Left lung (tissue), 10 donors: ENCODE measurements around the gene CLASP1. TPM values are rescaled to one million over a fixed set of nuclear protein-coding genes. Genes with fewer than 3 reads are reported as not detected.

ENCODE experiments used
- ATAC-seq: fragments of 200-7000 bp; cut with Tn5 transposase; one replicate; pipeline ENCODE4 v1.9.1; 2020; ENCODE audit warnings: moderate library complexity
- DNase-seq, 4 donors: peaks; one replicate each; pipeline ENCODE4 v3.0.0-alpha.2; 2013 to 2020
- H3K27ac ChIP-seq, 2 donors: fragments of 200-600 bp; sonication (generic) in 1 of 2; one replicate each; pipeline versions ENCODE4 v1.5.0 to v1.8.0; 2020 to 2021
- H3K27me3 ChIP-seq, 2 donors: fragments of 200-600 bp; sonication (generic) in 1 of 2; one replicate each; pipeline versions ENCODE4 v1.5.0 to v1.8.0; 2020 to 2021
- H3K36me3 ChIP-seq, 2 donors: fragments of 200-600 bp; sonication (generic) in 1 of 2; one replicate each; pipeline versions ENCODE4 v1.5.0 to v1.8.0; 2020 to 2021
- H3K4me1 ChIP-seq, 2 donors: fragments of 200-600 bp; one replicate each; pipeline ENCODE4 v1.8.0; 2021
- H3K4me3 ChIP-seq, 2 donors: fragments of 200-600 bp; sonication (generic) in 1 of 2; one replicate each; pipeline versions ENCODE4 v1.5.0 to v1.8.0; 2020 to 2021; ENCODE audit warnings: mild to moderate bottlenecking in 1 of 2
- H3K9me3 ChIP-seq, 2 donors: fragments of 200-600 bp; sonication (generic) in 1 of 2; one replicate each; pipeline versions ENCODE4 v1.5.0 to v1.8.0; 2020 to 2021
- intact Hi-C, 2 donors: fragments of 100-400 bp; cut with DNase I; formaldehyde crosslinking; loops; one replicate each; pipeline versions ENCODE4 v1.11.2 to v1.14.2; 2022
- polyA plus RNA-seq, 6 donors: library from polyadenylated mRNA; unstranded; fragments of 120-200 nt; gene quantifications; one replicate each; pipeline ENCODE4 v1.2.1, GENCODE V29; 2013; ENCODE audit not compliant: insufficient read length in 6 of 6
- total RNA-seq, 2 donors: library from RNA; stranded (reverse); fragmentation: NEBNext Ultra II Directional; extraction: Animal tissue kit (Norgen Biotek cat#: 25700); gene quantifications; one replicate each; pipeline ENCODE4 v1.2.1, GENCODE V29; 2021
- TF ChIP-seq, protein P1 (sequence below), 2 donors: fragments of 200-600 bp; sonication (generic) in 1 of 2; IDR thresholded peaks; one replicate each; pipeline versions ENCODE4 v1.5.0 to v1.8.0; 2021; ENCODE audit warnings: antibody characterized with exemption in 2 of 2
- donor health status: DM: no; HTN: yes; CAD: no.
- donor health status: DM: no; HTN: no; CAD: no.

CLASP1 gene
- total and polyA plus RNA-seq, 8 donors = 42.9 to 52.1 (median 48.7) TPM

DNA sequence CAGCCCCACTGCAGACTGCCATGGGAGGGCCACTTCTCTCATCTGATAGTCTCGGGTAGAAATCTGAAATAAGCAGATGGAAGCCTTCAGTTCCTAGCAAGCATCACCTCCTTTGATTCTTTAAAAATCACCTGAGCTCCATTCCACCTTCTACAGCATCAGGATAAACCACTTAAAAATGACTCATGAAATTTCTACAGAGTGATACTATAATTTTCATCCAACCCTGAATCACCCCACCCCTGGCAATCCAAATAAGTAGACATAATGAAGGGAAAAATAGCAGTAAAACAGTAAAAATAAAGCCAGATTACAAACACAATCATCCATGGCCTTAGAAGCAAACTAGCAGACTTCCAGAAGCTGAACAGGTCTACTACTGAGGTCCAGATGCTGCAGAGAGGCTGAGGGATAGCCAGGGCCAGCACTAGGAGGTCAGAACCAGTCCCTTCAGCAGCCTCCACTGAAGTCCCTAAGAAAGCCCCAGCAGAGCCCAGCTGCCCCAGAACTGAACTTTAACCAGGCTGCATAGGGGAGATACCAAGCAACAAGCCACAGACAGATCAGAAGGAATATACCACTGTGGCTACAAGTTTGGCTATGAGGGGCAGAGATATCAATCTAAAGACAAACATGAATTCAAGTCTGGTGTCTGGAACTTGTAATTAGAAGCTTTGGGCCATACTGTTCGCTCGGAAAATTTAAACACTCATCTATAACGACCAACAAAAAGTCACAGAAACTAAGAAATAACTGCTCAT is 173.3 kb downstream of the CLASP1 start:
- Histone ChIP-seq H3K9me3 (no peaks in the 10 kb centered on the region), H3K36me3 (no peaks in the 10 kb centered on the region), H3K27ac (no peak overlapping the region), H3K27me3 (no peaks in the 10 kb centered on the region), H3K4me3 (no peak overlapping the region), H3K4me1 (peaks cover 14 to 15% of the 10 kb centered on the region in 2 donors)
- intact Hi-C loops = no loop called here
- TF ChIP-seq, protein P1, sequence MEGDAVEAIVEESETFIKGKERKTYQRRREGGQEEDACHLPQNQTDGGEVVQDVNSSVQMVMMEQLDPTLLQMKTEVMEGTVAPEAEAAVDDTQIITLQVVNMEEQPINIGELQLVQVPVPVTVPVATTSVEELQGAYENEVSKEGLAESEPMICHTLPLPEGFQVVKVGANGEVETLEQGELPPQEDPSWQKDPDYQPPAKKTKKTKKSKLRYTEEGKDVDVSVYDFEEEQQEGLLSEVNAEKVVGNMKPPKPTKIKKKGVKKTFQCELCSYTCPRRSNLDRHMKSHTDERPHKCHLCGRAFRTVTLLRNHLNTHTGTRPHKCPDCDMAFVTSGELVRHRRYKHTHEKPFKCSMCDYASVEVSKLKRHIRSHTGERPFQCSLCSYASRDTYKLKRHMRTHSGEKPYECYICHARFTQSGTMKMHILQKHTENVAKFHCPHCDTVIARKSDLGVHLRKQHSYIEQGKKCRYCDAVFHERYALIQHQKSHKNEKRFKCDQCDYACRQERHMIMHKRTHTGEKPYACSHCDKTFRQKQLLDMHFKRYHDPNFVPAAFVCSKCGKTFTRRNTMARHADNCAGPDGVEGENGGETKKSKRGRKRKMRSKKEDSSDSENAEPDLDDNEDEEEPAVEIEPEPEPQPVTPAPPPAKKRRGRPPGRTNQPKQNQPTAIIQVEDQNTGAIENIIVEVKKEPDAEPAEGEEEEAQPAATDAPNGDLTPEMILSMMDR (IDR thresholded peaks at IDR 0.05) = no peak
- DNase-seq (no peak), ATAC-seq (no peak)

DNA sequence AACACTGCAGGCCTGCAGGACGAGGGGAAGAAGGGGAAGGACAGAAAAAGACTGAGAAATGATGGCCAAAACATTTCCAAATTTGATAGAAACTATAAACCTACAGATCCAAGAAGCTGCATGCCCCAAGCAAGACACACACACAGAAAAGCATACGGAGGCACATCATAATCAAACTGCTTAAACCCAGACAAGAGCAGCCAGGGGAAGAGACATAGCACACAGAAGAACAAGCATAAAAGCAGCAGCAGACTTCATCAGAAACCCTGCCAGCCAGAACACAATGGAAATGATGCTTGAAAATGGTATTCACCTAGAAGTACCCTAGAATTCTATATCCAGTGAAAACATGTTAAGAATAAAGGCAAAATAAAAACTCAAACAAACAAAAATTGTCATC is 175.8 kb downstream of the CLASP1 start:
- Histone ChIP-seq H3K4me3 (no peak overlapping the region), H3K9me3 (no peaks in the 10 kb centered on the region), H3K4me1 (no peaks in the 10 kb centered on the region), H3K27me3 (no peaks in the 10 kb centered on the region), H3K27ac (no peak overlapping the region), H3K36me3 (peaks cover under 1 to 17% of the 10 kb centered on the region in 2 donors)
- TF ChIP-seq, protein P1 (IDR thresholded peaks at IDR 0.05) = no peak
- intact Hi-C loops = no loop called here
- DNase-seq (no peak), ATAC-seq (no peak)

DNA sequence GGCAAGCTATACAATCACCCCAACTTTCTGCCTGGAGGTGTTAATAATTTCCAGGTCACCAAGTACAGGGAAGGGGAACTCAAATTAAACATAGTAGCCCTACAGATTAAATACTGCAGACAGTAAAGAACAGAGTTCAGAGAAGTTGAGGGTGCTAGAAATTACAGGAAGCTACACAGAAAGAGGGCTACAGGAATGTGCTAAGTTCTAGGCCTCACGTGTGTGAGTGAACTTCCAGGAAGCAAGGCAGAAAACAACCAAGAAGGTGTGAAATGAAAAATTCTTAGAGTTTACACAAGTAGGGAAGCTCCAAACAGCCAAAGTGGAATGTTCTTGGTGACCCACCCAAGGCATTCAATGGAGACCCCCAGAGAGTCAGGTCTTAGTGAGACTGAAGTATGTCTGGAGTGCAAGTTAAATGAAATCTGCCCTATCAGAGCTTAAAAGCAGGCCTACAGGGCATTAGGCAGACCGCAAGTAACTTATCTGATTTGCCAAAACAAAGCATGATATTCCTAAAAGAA is 176.7 kb downstream of the CLASP1 start:
- TF ChIP-seq, protein P1 (IDR thresholded peaks at IDR 0.05) = no peak
- no peaks in the 10 kb centered on the region for H3K9me3 ChIP-seq
- H3K36me3 ChIP-seq = peaks cover 5 to 27% of the 10 kb centered on the region in 2 donors
- ATAC-seq = no peak
- no peak overlapping the region for H3K27ac ChIP-seq
- no peak overlapping the region for H3K4me3 ChIP-seq
- H3K27me3 ChIP-seq = no peaks in the 10 kb centered on the region
- DNase-seq = no peak
- H3K4me1 ChIP-seq = no peaks in the 10 kb centered on the region
- intact Hi-C loops = no loop called here

- Histone ChIP-seq H3K4me1 (no peaks in the 10 kb centered on the region), H3K27ac (no peak overlapping the region), H3K27me3 (no peaks in the 10 kb centered on the region), H3K36me3 (peaks cover 5 to 34% of the 10 kb centered on the region in 2 donors), H3K9me3 (no peaks in the 10 kb centered on the region), H3K4me3 (no peak overlapping the region)
- no peak for ATAC-seq
- intact Hi-C loops = no loop called here
- TF ChIP-seq, protein P1 (IDR thresholded peaks at IDR 0.05) = no peak
- no peak for DNase-seq
Observed at GRCh38 chr2:121471532-121472469, 177.5 kb downstream of the CLASP1 start.

DNA sequence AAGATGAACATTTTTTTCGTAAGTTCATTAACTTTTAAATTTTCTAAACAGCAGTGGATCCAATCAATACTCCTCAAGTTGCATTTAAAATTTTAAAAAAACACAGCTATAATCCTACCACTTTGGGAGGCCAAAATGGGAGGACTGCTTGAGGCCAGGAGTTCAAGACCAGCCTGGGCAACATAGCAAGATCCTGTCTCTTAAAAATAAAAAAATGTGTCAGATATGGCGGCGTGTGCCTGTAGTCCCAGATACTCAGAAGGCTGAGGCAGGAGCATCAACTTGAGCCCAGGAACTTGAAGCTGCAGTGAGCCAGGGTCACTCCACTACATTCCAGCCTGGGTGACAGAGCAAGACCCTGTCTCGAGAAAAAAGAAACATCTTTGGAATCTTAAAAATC is 178.3 kb downstream of the CLASP1 start:
- Histone ChIP-seq H3K9me3 (no peaks in the 10 kb centered on the region), H3K4me3 (no peak overlapping the region), H3K4me1 (no peaks in the 10 kb centered on the region), H3K27me3 (no peaks in the 10 kb centered on the region), H3K36me3 (peaks cover 5 to 37% of the 10 kb centered on the region in 2 donors), H3K27ac (no peak overlapping the region)
- TF ChIP-seq, protein P1 (IDR thresholded peaks at IDR 0.05) = no peak
- intact Hi-C loops = no loop called here
- DNase-seq (no peak), ATAC-seq (no peak)
